Type B pancreatic cell (in vitro differentiated cells): Measurements from ENCODE around the gene MCOLN3. TPM values are rescaled to one million over a fixed set of nuclear protein-coding genes. Genes with fewer than 3 reads are reported as not detected.
A peak's percentile ranks its signal among the peaks of the same experiment; 100 is the strongest.
"Not testable (repeated sequence)": the region's sequence is repeated elsewhere in the genome, so short reads cannot be mapped to it uniquely, and the experiment has no call there.

Source experiments
- DNase-seq: peaks from one replicate; pipeline ENCODE4 v3.0.0; 2021; ENCODE audit warnings: mixed read lengths; ENCODE audit not compliant: unreplicated experiment; ENCODE audit errors: extremely low spot score
- H3K27ac Mint-ChIP-seq: 2 replicates; pipeline ENCODE4 v1.8.0; 2021; ENCODE audit warnings: mild to moderate bottlenecking, mixed read lengths
- H3K27me3 Mint-ChIP-seq: 2 replicates; pipeline ENCODE4 v1.8.0; 2021; ENCODE audit warnings: mixed read lengths
- H3K36me3 Mint-ChIP-seq: 2 replicates; pipeline ENCODE4 v1.8.0; 2021; ENCODE audit warnings: mixed read lengths
- H3K4me1 Mint-ChIP-seq: one replicate; pipeline ENCODE4 v1.8.0; 2021; ENCODE audit warnings: mixed read lengths; ENCODE audit not compliant: unreplicated experiment
- H3K4me3 Mint-ChIP-seq: 2 replicates; pipeline ENCODE4 v1.8.0; 2021; ENCODE audit warnings: mild to moderate bottlenecking, mixed read lengths
- H3K9me3 Mint-ChIP-seq: 2 replicates; pipeline ENCODE4 v1.8.0; 2021; ENCODE audit warnings: mixed read lengths
- CTCF ChIP-seq: fragments of 200-600 bp; sonication (generic); conservative IDR thresholded peaks from 2 replicates; pipeline ENCODE4 v1.5.0; 2021; ENCODE audit warnings: antibody characterized with exemption, mild to moderate bottlenecking
- total RNA-seq: library from RNA; stranded (reverse); gene quantifications from 2 replicates; pipeline ENCODE4 v1.2.1, GENCODE V29; 2021; ENCODE audit warnings: low replicate concordance

Gene MCOLN3
- total RNA-seq, 1 donor from 2014 or later, result 3.4 TPM

GRCh38 chr1:85022700-85023099, 25.6 kb downstream of the MCOLN3 start:
- H3K27me3 Mint-ChIP-seq, result no peaks in the 10 kb centered on the region
- no peak overlapping the region for H3K27ac Mint-ChIP-seq
- no peaks in the 10 kb centered on the region for H3K9me3 Mint-ChIP-seq
- H3K4me3 Mint-ChIP-seq, result no peak overlapping the region
- DNase-seq, result no peak
- TF ChIP-seq CTCF, result no peak
- H3K4me1 Mint-ChIP-seq, result peaks cover 4% of the 10 kb centered on the region
- no peaks in the 10 kb centered on the region for H3K36me3 Mint-ChIP-seq

GRCh38 chr1:85019994-85020393, 28.3 kb downstream of the MCOLN3 start:
- Mint-ChIP-seq H3K27ac (no peak overlapping the region), H3K4me1 (peaks cover 4% of the 10 kb centered on the region), H3K36me3 (no peaks in the 10 kb centered on the region), H3K9me3 (no peaks in the 10 kb centered on the region), H3K27me3 (no peaks in the 10 kb centered on the region), H3K4me3 (no peak overlapping the region)
- no peak for DNase-seq
- no peak for TF ChIP-seq CTCF

- Mint-ChIP-seq H3K9me3 (no peaks in the 10 kb centered on the region), H3K4me1 (peaks cover 4% of the 10 kb centered on the region), H3K36me3 (no peaks in the 10 kb centered on the region), H3K4me3 (no peak overlapping the region), H3K27me3 (peaks cover 12% of the 10 kb centered on the region), H3K27ac (no peak overlapping the region)
- no peak for TF ChIP-seq CTCF
- no peak for DNase-seq
Observed at GRCh38 chr1:85015826-85016225, 32.5 kb downstream of the MCOLN3 start.

GRCh38 chr1:85005641-85006040, 42.7 kb downstream of the MCOLN3 start:
- DNase-seq, H3K9me3 Mint-ChIP-seq, H3K4me1 Mint-ChIP-seq, H3K27ac Mint-ChIP-seq, H3K36me3 Mint-ChIP-seq, H3K4me3 Mint-ChIP-seq: not testable (repeated sequence)
- H3K27me3 Mint-ChIP-seq, result peaks cover 68% of the 10 kb centered on the region

GRCh38 chr1:85001742-85002141, 46.6 kb downstream of the MCOLN3 start:
- peaks cover 3% of the 10 kb centered on the region for H3K36me3 Mint-ChIP-seq
- peaks cover 82% of the 10 kb centered on the region for H3K27me3 Mint-ChIP-seq
- no peak for TF ChIP-seq CTCF
- H3K9me3 Mint-ChIP-seq, result no peaks in the 10 kb centered on the region
- no peak overlapping the region for H3K27ac Mint-ChIP-seq
- H3K4me1 Mint-ChIP-seq, result peaks cover 5% of the 10 kb centered on the region
- DNase-seq, result no peak
- H3K4me3 Mint-ChIP-seq, result no peak overlapping the region

GRCh38 chr1:84998642-84999280, 49.5 kb downstream of the MCOLN3 start:
- no peaks in the 10 kb centered on the region for H3K9me3 Mint-ChIP-seq
- no peaks in the 10 kb centered on the region for H3K36me3 Mint-ChIP-seq
- DNase-seq, result no peak
- TF ChIP-seq CTCF, result no peak
- H3K4me1 Mint-ChIP-seq, result peaks cover 5% of the 10 kb centered on the region
- peak overlapping the region; percentile 89 for H3K4me3 Mint-ChIP-seq
- H3K27me3 Mint-ChIP-seq, result peaks cover 89% of the 10 kb centered on the region
- H3K27ac Mint-ChIP-seq, result no peak overlapping the region
